Hematopoietic multipotent progenitor cell treated with erythropoietin and hydrocortisone succinate and interleukin-3 and kit ligand, for 6 days (in vitro differentiated cells): ENCODE data around the gene MSX1.

ENCODE experiments used
- DNase-seq: peaks from one replicate; pipeline ENCODE4 v3.0.0-alpha.2; 2015

MSX1 gene

DNA sequence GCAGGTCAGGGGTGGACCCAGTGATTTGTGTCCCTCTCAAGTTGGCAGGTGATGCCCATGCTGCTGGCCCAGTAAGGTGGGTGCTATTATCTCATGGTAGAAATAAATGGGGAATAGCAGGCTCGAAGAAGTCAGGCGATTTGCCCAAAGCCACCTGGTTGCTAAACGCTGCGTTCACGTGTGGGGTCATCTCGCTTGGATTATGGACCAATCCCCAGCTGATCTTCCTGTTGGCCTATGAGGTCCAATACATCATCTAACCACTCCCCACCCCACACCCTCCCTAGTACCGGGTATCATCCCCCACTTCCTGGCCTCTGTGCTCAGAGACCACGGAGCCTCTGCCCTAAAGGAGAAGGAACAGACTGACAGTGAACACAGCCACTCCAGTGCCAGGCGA, 18.3 kb upstream of the MSX1 start:
- no peak for DNase-seq

DNA sequence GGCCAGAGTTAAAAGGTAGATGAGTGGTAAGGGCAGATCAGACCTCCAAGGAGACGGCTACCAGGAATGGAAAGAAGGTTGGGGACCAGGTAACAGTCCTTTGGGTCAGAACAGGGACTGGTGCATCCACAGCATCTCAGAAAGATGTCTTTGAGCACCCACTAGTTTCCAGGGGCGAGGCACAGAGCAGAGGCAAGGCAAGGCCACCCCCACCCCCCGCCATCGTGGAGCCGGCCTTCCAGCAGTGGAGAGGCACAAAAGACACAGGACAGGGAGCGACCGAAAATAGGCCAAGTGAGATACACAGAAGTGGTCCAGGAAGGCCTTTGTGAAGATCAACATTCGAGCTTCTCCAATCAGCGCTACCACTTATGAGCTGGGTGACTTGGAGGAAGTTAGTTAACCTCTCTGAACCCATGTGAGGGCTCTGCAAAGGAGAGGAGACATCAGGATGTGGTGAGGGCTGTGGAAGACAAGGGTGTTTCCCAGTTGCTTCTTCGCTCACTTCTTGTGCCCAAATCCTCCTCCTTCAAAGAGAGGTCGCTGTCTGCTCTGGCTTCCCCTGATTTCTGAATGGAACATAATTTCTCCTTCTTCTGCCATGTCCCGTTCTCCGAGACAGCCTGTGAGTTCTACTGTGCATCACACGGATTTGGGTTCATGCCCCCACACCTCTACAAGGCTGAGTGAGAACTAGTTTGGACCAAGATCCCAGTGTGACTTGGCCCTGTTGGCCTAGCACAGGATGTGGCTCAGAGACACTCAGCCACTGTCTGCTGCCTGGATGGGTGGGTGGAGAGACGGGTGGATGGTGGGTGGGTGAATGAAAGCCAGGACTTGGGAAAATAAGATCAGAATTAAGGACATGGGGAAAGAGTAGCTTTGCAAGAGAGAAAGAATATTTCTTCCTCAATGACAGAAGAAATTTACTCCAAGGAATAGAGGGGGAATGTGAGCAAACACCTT, 16.7 kb upstream of the MSX1 start:
- DNase-seq = no peak

DNA sequence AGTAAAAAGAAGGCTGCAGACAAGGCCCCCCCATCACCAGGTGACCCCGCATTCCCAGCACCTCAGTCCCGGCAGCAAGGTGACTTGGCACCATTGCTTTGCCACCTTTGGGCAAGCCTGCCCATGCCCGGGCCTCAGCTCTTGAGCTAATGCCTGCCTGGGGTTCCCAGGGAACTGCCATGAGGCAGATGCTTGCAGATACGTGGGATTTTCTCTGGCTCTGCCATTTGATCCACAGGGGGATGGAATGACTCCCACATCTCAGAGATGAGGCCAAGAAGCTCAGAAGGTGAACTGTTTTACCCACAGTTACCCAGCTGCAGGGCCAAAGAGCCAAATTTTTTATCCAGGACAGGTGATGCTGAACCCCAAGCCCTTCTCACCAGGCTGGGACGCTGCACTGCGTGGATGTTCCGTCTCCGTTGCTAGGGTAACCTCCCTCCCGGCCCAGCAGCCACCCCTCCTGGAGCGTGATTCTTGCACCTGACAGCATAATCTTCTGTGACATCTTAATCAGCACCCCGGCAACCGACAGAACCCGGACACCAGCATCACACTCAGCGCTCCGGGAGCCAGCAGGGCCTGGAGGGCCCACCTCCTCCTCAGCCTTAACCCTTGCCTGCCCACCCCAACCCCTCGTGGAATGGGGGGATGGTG, 15.7 kb upstream of the MSX1 start:
- no peak for DNase-seq

- no peak for DNase-seq
Observed at GRCh38 chr4:4845027-4845426, 14.4 kb upstream of the MSX1 start.

GRCh38 chr4:4847011-4847410, 12.5 kb upstream of the MSX1 start:
- no peak for DNase-seq

DNA sequence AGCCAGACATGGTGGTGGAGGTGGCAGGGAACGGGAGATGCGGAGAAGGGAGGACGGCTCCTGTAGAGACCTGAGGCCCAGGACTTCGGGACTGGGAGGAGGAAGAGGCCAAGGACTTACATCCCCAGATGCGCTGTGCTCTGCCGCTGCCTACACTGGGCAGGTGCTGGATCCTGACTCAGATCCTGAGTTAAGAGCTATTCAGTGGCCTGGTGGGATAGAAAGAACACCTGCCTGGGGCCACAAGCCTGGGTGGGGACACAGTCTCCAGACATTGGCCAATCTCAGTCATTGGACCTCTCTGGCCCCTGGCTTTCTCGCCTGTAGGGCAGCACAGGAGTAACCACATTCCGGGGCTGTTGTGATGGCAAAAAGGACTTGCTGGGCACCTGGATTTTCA, 10.9 kb upstream of the MSX1 start:
- no peak for DNase-seq

- no peak for DNase-seq
Observed at GRCh38 chr4:4849106-4849505, 10.4 kb upstream of the MSX1 start.

DNA sequence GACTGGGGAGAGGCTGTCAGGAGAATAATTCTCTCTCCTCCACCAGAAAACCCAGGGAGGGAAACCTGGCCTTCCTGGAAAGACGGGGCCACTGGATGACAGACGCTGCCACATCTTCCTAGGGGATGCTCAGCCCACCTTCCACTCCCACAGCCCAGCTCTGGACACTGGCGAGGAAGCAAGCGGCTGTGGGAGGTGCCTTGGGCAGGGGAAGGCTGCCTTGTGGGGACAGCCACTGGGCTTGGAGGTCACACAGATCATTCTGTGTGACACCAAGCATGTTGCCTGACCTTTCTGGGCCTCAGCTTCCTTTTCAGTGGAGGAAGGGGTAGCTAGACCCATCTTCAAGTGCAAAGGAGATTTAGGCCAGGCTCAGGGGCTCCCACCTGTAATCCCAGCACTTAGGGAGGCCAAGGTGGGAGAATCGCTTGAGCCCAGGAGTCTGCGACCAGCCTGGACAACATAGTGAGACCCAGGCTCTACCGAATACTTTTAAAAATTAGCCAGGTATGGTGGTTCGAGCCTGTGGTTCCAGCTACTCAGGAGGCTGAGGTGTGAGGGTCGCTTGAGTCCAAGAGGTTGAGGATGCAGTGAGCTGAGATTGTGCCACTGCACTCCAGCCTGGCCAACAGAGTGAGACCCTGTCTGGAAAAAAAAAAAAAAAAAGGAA, 9.8 kb upstream of the MSX1 start:
- DNase-seq = no peak

DNA sequence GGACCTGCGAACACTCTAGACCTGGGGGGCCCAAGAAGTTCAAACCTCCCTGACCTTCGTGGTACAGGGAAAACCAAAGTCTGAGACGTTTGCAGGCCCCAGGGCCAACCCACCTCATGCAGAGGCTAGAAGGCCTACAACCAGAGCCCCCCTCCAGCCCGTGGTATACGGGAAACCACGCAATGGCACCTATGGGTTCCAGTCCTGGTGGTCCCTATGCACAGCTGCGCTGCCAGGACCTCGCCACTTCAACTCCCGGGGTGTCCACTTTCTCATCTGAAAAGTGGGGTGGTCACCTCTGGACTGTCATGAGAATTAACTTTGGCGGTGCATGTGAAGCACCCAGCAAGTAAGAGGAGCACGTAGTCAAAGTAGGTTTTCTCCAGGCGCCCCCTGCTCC, 8.4 kb upstream of the MSX1 start:
- DNase-seq = no peak

DNA sequence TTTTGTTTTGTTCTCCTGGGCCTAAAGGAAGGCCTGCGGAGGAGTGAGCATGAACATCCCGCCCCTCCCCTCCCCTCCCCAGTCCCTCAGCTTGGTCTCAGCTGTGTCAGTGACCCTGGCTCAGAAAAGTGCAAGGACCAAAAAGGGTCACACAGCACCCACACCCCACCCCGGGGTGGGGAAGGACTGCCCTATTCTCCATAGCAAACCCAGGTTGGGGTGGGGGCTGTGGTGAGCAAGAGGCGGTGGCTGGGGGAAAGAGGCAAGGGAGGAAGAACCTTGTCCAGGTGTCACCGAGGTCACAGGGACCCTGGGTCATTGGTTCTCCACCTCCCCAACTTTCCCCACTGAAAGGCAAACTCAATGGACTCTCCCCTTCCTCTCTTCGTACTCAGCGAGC, 7.6 kb upstream of the MSX1 start:
- no peak for DNase-seq

DNA sequence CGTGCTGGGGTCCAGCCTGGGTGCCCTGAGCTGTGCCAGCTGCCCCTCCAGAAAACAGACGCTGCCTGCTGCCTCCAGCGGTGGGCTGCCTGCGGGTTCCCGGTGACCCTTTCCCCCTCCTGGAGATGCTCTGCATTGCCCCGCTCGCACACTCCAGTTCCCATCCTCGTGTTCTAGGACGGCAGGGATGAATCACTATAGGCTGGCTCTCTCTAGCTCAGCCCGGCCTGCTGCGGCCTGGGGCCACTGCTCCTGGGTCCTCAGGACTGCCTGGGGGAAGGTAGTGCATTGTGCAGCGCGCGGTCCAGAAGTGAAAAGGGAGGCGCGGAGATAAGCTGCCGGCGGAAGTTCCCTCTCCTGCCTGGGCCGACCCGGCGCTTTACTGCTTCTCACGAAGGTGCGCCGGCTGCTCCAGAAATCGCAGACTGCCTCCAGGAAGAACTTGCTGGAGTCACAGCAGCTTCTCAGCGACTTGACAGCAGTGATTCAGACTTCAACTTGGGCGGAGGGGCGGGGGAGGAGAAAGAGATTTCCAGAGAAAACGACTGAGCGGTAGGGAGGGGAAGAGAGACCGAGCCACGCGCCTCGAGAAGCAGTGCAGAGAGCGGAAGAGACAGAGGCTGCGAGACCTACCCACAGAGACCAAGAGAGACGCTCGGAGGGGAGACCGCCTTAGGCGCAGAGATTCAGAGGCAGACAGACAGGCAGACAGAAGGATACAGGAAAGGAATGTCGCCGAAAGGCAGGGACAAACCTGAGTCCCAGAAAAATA, 6.7 kb upstream of the MSX1 start:
- no peak for DNase-seq

- DNase-seq = no peak
Observed at GRCh38 chr4:4853371-4853823, 6.1 kb upstream of the MSX1 start.

GRCh38 chr4:4853921-4854648, 5.4 kb upstream of the MSX1 start:
- no peak for DNase-seq

DNA sequence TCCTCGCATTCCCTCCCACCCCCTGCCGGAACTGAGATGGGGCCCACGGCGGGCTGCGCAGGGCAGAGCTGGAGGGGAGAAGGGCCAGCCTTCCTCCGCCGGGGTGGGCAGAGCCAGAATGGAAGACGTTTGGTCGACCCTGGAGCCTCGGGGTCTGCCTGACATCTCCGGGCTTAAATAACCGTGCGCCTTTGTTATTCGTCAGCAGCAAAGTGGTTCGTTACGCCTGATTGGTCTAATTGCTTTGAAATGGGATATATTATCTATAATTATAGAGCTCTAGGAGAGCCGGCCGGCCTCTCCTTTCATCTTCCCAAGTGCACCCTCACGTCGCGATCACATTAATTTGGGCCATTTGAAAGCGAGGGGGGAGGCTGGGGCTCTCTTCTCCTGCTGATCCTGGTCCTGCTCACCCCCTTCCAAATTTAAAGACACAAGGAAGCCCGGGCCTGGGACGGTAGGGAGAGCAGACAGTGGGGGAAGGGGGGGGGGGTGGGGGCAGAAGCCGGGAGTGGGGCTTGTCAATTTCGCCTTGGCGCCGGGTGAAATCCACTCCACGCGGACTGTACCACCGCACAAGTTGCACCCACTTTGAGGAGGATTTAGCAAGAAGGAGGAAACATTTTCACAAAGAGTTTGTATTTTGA, 4.7 kb upstream of the MSX1 start:
- DNase-seq = no peak

DNA sequence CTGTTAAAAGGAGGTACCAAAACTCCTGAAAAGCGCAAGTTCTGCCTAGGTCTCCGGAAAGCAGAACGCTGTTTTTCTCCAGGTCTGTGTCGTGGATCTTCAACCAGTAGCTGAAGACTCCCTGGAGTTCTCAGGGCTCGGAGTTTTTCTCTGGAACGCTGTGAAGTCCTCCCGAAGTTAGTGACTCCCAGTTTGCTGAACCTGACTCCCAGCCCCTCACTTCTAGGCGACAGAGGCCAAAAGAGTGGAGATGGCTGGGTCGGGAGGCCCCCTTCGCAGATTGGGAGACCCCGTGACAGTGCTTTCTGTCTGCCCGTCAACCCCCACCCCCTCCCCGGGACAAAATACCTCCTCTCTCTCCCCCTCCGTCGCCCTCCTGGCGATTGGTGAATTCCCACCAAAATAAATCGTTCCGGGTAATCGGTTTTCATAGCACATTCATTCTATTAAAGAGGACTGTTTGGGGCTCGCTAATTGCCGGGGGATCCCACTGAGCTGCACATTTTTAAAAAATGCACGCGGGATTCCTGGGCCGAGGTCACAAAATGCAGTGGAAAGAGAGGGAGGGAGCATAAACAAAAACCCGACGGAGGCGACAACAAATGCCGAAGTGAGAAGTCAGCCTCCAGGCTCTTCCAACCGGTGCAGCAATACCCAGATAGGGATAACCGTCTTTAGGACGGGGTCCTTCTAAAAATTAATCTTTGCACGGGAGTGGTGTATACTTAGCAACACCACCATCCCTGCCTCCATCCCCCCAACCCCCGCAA, 4.0 kb upstream of the MSX1 start:
- DNase-seq = no peak

GRCh38 chr4:4856071-4857000, 3.1 kb upstream of the MSX1 start:
- peak; percentile 80 for DNase-seq

DNA sequence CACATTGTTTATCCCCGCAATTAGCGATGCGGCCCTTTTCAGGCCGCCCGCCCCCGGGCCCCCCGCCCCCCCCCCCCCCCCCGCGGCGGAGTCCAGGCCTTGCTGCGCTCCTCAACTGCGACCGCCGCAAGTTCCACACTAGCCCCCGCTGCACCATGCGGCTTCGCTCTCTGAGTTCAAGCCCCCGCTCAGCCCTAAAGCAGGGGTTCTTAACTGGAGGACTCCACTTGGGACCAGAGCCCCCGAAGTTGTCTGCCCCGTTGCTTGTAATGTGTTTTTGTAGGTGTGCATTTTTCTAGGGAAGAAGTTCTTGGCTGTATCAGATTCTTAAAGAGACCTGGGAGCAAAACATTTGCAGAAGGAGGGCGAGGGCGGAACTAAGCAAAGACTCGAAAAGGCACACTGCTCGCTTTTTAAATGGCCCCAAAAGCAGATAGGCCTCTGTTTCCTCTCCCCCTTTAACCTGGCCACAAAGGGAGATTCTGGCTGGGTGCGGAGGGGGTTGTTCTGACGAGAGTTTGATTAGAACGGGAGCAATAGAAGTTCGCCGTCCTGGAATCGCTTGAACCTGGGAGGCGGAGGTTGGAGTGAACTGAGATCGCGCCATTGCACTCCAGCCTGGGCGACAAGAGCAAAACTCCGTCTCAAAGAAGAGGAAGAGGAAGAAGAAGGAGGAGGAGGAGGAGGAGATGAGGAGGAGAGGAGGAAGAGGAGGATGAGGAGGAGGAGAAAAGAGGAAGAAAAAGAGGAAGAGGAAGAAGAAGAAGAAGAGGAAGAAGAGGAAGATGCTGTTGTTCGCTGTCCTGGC, 2.3 kb upstream of the MSX1 start:
- DNase-seq = no peak

GRCh38 chr4:4857809-4858508, 1.5 kb upstream of the MSX1 start:
- no peak for DNase-seq
